Left cardiac atrium (tissue), 4 donors: Measurements from ENCODE around the gene FSTL3. TPM values are rescaled to one million over a fixed set of nuclear protein-coding genes. Genes with fewer than 3 reads are reported as not detected.
"Not testable (repeated sequence)": the region's sequence is repeated elsewhere in the genome, so short reads cannot be mapped to it uniquely, and the experiment has no call there.

Experiments
- ATAC-seq, 2 donors: fragments of 200-7000 bp; cut with Tn5 transposase; one replicate each; pipeline ENCODE4 v1.9.1; 2020; ENCODE audit warnings: mild to moderate bottlenecking in 2 of 2, moderate library complexity in 2 of 2
- DNase-seq: peaks from one replicate; pipeline ENCODE4 v3.0.0-alpha.2; 2020
- intact Hi-C, 2 donors: fragments of 100-400 bp; cut with DNase I; formaldehyde crosslinking; loops; one replicate each; pipeline versions ENCODE4 v1.14.1 to v1.15.1; 2022 to 2023
- total RNA-seq, 2 donors: library from RNA; stranded (reverse); fragmentation: NEBNext Ultra II Directional; extraction: Animal tissue kit (Norgen Biotek cat#: 25700); gene quantifications; one replicate each; pipeline ENCODE4 v1.2.1, GENCODE V29; 2021
- donor health status: DM: no; HTN: yes; CAD: no.
- donor health status: DM: no; HTN: yes; CAD: no; lungs with severe emphysema.
- donor health status: DM: yes; HTN: yes; CAD: no.
- donor health status: Dilated cardiomyopathy.

Gene FSTL3
- total RNA-seq, 2 donors from 2014 or later = 33.5 to 118 TPM

GRCh38 chr19:656751-657559 is 19.2 kb upstream of the FSTL3 start:
- ATAC-seq (no peak), DNase-seq (no peak)
- intact Hi-C loops = no loop called here

GRCh38 chr19:657611-658010 is 18.6 kb upstream of the FSTL3 start:
- no peak for ATAC-seq
- DNase-seq = no peak
- intact Hi-C loops = no loop called here

DNA sequence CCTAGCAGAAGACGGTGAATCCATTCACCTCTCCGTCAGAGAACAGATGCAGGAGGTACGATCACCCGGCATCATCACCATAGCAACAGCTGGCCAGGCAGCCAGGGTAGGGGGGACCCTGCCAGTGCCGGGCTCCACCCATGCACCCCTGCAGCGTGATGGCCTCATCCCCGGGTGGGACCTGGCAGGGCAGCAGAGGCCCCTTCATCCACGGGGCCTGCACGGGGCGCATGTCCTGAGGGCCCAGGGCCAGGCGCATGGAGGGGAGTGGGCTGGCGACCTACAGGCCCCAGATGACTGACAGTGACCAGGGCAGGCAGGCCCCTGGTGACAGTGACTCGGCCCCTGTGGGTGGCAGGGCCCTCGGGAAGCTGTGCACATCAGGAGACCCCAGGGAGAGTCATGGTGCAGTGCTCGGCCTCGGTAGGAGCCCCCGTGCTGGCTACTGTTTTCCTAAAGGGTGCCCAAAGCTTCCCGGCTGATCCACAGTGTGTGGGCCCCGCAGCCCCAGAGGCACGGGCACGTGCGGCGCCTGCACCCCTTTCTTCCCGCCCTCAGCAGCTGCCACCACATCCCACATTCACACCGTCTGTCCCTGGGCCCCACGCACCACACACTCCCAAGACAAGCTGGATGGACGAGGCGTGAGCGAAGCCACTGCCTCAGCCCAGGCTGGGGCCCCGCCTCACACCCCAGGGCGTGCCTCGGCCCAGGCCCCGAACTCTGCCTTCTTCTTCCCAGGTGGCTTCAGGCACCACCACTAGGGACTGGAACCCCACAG is 17.9 kb upstream of the FSTL3 start:
- DNase-seq (no peak), ATAC-seq (no peak)
- intact Hi-C loops = no loop called here

DNA sequence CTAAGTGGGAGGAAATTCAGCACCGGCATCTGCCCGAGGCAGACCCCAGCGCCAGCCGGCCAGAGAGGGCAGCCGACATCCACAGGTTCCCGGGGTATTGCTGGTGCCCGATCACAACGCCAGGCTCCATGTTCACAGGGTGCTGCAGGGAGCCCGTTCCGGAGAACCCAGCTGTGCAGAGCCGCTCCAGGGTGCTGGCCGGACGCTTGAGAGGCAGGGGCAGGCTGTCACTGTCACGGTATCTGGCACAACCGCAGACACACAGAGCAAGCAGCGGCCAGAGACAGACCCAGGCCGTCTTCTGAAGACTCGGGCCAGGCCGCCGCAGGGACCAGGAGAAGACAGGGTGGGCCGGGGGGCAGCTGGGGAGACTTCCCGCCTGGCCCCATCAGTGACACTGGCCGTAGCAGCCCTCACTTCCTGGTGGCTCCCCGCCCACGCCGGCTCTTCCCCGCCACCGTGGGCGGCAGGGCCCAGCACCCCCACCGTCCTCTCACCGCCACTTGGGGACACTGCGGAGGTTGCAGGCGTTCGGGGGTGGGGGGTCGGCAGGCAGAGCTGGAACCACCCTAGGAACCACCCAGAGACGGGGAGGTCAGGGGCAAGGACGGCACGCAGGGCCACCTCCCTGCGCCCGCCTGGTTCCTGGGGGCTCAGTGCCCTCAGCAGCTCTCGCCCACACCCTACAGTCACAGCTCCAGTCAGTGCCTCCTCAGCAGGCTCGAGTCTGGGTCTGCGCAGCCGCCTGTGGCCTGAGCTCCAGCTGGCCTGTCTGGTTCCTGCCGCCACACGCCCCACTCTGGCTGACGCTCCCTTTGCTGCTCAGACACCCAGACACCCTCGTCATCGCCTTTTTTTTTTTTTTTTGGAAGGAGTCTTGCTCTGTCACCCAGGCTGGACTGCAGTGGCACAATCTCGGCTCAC is 17.0 kb upstream of the FSTL3 start:
- intact Hi-C loops = no loop called here
- ATAC-seq (peak; percentile 54 to 61), DNase-seq (peak; percentile 79)

GRCh38 chr19:660793-661426 is 15.3 kb upstream of the FSTL3 start:
- intact Hi-C loops = no loop called here
- DNase-seq (no peak), ATAC-seq (no peak)

DNA sequence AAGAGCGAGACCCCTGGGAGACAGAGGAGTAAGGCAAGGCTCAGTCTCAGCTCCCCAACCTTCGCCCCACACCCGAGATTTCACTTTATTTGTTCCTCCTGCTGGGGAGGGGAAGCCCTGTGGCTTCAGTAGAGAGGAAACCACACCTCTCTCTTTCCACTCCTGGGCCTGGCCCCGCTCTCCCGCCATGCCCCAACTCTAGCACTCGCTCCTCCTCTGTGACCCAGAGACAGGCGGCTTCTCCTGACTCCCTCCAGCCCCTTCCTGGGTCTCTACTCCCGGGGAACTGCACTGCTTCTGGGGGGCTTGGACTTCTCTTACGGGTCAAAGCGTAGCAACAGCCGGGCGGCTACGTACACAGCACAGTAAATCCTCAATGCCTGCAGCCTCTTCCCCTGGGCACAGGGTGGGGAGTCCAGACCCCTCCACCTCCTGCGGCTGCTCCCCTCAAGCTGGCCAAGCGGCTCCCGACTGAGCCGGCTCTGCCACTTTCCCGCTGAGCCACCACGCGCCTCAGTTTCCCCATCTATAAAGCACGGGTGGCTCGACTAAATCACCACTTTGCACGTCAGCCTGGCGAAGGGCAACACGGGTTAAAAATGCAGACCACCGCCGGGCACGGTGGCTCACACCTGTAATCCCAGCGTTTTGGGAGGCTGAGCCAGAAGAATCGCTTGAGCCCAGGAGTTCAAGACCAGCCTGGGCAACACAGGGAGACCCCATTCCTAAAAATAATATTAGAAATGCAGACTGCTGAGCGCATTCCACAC is 14.6 kb upstream of the FSTL3 start:
- intact Hi-C loops = no loop called here
- DNase-seq = no peak
- no peak for ATAC-seq

DNA sequence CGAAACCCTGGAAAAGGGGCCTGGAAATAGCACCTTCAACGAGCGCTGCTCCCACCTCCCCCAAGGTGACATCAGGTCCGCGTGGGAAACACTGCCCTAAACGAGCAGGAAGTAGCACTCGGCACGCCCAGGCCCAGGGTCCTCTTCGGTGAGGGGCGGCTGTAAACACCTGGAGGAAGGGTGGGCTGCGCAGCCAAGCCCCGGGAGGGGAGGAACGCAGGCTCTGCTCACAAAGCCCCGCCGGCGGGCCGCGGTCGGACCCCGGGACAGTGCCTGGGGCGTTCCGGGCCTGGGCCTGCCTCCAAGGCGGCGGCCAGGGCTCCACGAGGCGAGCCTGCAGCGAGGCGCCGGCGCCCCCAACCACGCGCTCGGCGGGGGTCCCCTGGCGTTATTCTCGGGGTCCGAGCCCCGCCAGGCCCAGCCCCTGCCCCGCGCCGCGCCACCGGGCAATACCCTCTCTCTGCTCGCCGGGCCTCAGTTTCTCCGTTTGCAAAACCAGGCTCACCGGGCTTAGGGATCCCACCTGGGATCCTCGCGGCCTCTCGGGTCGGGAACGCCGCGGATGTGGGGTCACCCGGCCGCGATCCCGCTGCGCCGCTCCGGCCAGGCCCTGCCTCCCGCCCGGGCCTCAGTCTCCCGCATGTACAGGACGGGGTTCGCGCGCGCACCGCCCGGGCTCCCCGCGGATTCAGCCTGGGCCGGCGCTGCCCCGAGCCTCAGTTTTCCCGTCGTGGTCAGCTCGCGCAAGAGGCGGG is 13.8 kb upstream of the FSTL3 start:
- ATAC-seq (peak; percentile 2 to 9), DNase-seq (peak; percentile 64)
- intact Hi-C loops = no loop called here

DNA sequence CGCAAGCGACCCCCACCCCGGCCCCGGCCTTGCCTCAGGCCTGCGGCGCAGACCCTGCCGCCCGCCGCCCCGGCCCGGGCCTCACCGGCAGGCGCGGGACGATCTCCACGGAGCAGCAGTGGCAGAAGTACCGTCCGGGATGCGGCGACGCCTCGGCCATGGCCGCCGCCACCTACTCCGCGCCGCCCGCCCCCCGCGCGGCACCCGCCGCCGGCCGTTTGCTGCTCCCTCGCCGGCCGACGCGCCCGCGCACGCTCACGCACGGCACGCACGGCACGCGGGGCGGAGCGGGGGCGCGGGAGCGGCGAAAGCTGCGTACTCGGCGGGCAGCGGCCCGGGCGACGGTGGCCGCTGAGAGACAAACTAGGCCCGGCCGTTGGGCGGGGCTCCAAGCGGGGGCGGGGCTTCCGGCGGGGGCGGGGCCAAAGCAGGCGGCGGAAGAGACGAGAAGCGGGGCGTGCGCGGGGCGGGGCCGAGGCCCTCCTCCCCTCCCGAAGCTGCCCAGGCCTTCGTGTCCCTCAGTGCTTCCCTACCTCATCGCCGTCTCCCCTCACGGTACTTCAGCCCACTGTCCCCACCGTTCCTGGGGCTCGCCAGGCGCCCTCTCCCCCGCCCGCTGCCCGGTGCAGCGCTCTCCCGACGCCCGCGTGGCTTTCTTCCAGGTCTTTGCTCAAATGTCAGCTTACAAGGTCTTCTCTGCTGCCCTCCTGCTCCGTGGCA is 13.1 kb upstream of the FSTL3 start, which contains the start of gene RNF126:
RNF126 (minus strand) TSS at position 253 of the 720 bp plus-strand sequence; CDS start at position 160, 93 bp downstream.
- ATAC-seq = peak; percentile 81 to 83
- intact Hi-C loops = no loop called here

GRCh38 chr19:663682-664117 is 12.5 kb upstream of the FSTL3 start:
- DNase-seq = no peak
- intact Hi-C loops = no loop called here
- peak in 1 of 2 donors; percentile 6 for ATAC-seq

More for the DNA sequence above, 13.1 kb upstream of the FSTL3 start, which contains the start of gene RNF126:
- DNase-seq = peak; percentile 93

DNA sequence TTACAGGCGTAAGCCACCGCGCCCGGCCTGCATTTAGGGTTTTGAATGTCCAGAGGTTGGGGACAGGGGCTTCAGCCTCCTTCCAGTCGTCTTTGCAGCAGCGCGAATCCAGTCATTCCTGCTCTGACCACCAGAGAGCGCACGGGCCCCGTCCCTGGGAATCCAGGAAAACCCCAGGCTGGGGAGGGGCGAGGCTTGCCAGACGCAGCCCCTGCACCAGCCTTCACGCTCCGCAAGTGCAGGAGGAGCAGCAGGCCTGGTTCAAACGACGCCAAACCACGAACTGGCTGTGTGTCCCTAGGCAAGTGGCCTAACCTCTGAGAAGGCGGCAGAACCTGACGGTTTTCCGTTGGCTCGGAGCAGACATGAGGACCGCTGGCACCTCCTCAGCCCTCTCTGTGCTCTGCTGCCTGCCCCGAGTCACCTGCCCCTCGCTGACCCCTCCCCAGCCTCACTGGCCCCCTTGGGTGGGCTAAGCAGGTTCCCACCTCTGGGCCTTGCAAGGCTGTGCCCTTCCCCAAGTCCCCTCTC is 11.2 kb upstream of the FSTL3 start:
- peak; percentile 16 to 41 for ATAC-seq
- intact Hi-C loops = loop anchor here (1.0 to 5.0 kb wide), 2 partner anchors 67 to 69 kb away; no protein-coding TSS in a partner anchor

DNA sequence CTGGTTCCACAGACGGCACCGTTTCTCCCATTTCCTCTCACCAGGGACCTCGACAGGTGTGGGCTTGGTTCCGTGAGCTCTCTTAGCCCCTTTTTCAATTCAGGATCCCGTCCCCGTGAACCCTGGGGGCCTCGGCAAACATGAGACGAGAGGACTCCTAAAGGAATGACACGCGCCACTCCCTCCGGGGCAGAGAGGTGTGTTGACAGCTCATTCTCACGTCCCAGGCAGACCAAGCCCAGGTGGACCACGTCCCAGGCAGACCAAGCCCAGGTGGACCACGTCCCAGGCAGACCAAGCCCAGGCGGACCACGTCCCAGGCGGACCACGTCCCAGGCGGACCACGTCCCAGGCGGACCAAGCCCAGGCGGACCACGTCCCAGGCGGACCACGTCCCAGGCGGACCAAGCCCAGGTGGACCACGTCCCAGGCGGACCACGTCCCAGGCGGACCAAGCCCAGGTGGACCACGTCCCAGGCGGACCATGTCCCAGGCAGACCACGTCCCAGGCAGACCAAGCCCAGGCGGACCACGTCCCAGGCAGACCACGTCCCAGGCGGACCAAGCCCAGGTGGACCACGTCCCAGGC is 9.1 kb upstream of the FSTL3 start:
- intact Hi-C loops = loop anchor here in 1 of 2 donors (5.0 kb wide), 1 partner anchor 65 kb away; no protein-coding TSS in a partner anchor
- not testable (repeated sequence) for ATAC-seq, DNase-seq

More for the DNA sequence above, 11.2 kb upstream of the FSTL3 start:
- DNase-seq = peak; percentile 86

GRCh38 chr19:668675-669434 is 7.3 kb upstream of the FSTL3 start:
- not testable (repeated sequence) for ATAC-seq, DNase-seq
- intact Hi-C loops = loop anchor here in 1 of 2 donors (5.0 kb wide), 1 partner anchor 63 kb away; no protein-coding TSS in a partner anchor

GRCh38 chr19:670609-671075 is 5.5 kb upstream of the FSTL3 start:
- ATAC-seq (no peak), DNase-seq (no peak)
- intact Hi-C loops = no loop called here

- ATAC-seq = peak in 1 of 2 donors; percentile 5
- intact Hi-C loops = no loop called here
Measured at GRCh38 chr19:674282-675151, 1.7 kb upstream of the FSTL3 start.

More at GRCh38 chr19:674282-675151, 1.7 kb upstream of the FSTL3 start:
- peak; percentile 66 for DNase-seq
